Spleen (tissue), 7 donors: ENCODE results near the gene SOS1.

Experiments
- CTCF ChIP-seq, 11 experiments: fragments of 200-600 bp in 7 of 11; fragments of 450-650 bp in 4 of 11; sonication (generic) in 4 of 11; IDR thresholded peaks in 8 of 11; conservative IDR thresholded peaks in 3 of 11; 1 replicate in 7 of 11; 2 replicates in 4 of 11; pipeline versions ENCODE4 v1.4.0 to v1.8.0; 2016 to 2021; ENCODE audit warnings: antibody characterized with exemption in 11 of 11, inconsistent platforms in 4 of 11, mild to moderate bottlenecking in 1 of 11
- POLR2A ChIP-seq, 3 donors: fragments of 450-650 bp; IDR thresholded peaks; one replicate each; pipeline ENCODE4 v1.5.1; 2017; ENCODE audit warnings: antibody characterized with exemption in 3 of 3, mild to moderate bottlenecking in 1 of 3
- POLR2AphosphoS5 ChIP-seq, 3 donors: sonication (generic); formaldehyde crosslinking; IDR thresholded peaks; one replicate each; pipeline ENCODE4 v1.5.1; 2017; ENCODE audit warnings: antibody characterized with exemption in 3 of 3
- donor health status: DM: no; HTN: no; CAD: no; lungs with moderate emphysema.
- donor health status: DM: no; HTN: no; CAD: no.
- donor health status: DM: no; HTN: no; CAD: no.

- TF ChIP-seq CTCF (IDR thresholded peaks at IDR 0.05 in 8 of 11, conservative IDR thresholded peaks at IDR 0.05 in 3 of 11) (no peak), POLR2A (IDR thresholded peaks at IDR 0.05) (no peak), POLR2AphosphoS5 (IDR thresholded peaks at IDR 0.05) (no peak)
Observed at GRCh38 chr2:38948995-38949394, 171.9 kb downstream of the SOS1 start.
